Forelimb muscle (tissue), 1 donor: ENCODE results near the gene MYOZ2. TPM values are rescaled to one million over a fixed set of nuclear protein-coding genes. Genes with fewer than 3 reads are reported as not detected.

Source experiments
- DNase-seq: peaks from one replicate; pipeline ENCODE4 v3.0.0-alpha.2; 2013; ENCODE audit warnings: low read depth
- polyA plus RNA-seq: library from polyadenylated mRNA; unstranded; fragments of 120-200 nt; gene quantifications from one replicate; pipeline ENCODE4 v1.2.1, GENCODE V29; 2013; ENCODE audit not compliant: insufficient read length

Gene MYOZ2
- polyA plus RNA-seq, 1 donor: 322 TPM

- DNase-seq: no peak
Measured at GRCh38 chr4:119191505-119191904, 55.9 kb downstream of the MYOZ2 start.

- no peak for DNase-seq
Measured at GRCh38 chr4:119197772-119198212, 62.2 kb downstream of the MYOZ2 start.

GRCh38 chr4:119204916-119205315 lies 69.3 kb downstream of the MYOZ2 start:
- DNase-seq: no peak

- no peak for DNase-seq
Measured at GRCh38 chr4:119205690-119206089, 70.1 kb downstream of the MYOZ2 start.

GRCh38 chr4:119206178-119206577 lies 70.5 kb downstream of the MYOZ2 start:
- no peak for DNase-seq

GRCh38 chr4:119207051-119207450 lies 71.4 kb downstream of the MYOZ2 start:
- no peak for DNase-seq

- DNase-seq: no peak
Measured at GRCh38 chr4:119209077-119209476, 73.4 kb downstream of the MYOZ2 start.

- DNase-seq: no peak
Measured at GRCh38 chr4:119209586-119209985, 74.0 kb downstream of the MYOZ2 start.

- DNase-seq: no peak
Measured at GRCh38 chr4:119210775-119211174, 75.1 kb downstream of the MYOZ2 start.

GRCh38 chr4:119211867-119212233 lies 76.2 kb downstream of the MYOZ2 start:
- no peak for DNase-seq

GRCh38 chr4:119212234-119212963 lies 76.8 kb downstream of the MYOZ2 start, which contains the start of gene USP53:
Gene USP53, plus strand, starts transcription at chr4:119212713. Its CDS starts 27,047 bp downstream, at chr4:119239760.
- peak; percentile 70 for DNase-seq

- no peak for DNase-seq
Measured at GRCh38 chr4:119212964-119213606, 77.5 kb downstream of the MYOZ2 start.

GRCh38 chr4:119218093-119218492 lies 82.5 kb downstream of the MYOZ2 start:
- DNase-seq: no peak

GRCh38 chr4:119221412-119221811 lies 85.8 kb downstream of the MYOZ2 start:
- DNase-seq: no peak

- no peak for DNase-seq
Measured at GRCh38 chr4:119227690-119228089, 92.1 kb downstream of the MYOZ2 start.

GRCh38 chr4:119228406-119228805 lies 92.8 kb downstream of the MYOZ2 start:
- DNase-seq: no peak

- DNase-seq: no peak
Measured at GRCh38 chr4:119229908-119230687, 94.5 kb downstream of the MYOZ2 start.

- no peak for DNase-seq
Measured at GRCh38 chr4:119231491-119231890, 95.9 kb downstream of the MYOZ2 start.

- DNase-seq: no peak
Measured at GRCh38 chr4:119232286-119232685, 96.7 kb downstream of the MYOZ2 start.

- no peak for DNase-seq
Measured at GRCh38 chr4:119233191-119233590, 97.6 kb downstream of the MYOZ2 start.

GRCh38 chr4:119233750-119234149 lies 98.1 kb downstream of the MYOZ2 start:
- no peak for DNase-seq

- DNase-seq: no peak
Measured at GRCh38 chr4:119237201-119237600, 101.6 kb downstream of the MYOZ2 start.
